ENCODE data around the gene SLC6A11. TPM values are rescaled to one million over a fixed set of nuclear protein-coding genes. Genes with fewer than 3 reads are reported as not detected.

SLC6A11 gene
- total RNA-seq, 1 donor, result not detected

GRCh38 chr3:10956986-10957385 is 141.0 kb downstream of the SLC6A11 start:
- H3K4me3 ChIP-seq (ENCODE audit: low read depth, low read length), result no peak overlapping the region
- TF ChIP-seq, protein P1, sequence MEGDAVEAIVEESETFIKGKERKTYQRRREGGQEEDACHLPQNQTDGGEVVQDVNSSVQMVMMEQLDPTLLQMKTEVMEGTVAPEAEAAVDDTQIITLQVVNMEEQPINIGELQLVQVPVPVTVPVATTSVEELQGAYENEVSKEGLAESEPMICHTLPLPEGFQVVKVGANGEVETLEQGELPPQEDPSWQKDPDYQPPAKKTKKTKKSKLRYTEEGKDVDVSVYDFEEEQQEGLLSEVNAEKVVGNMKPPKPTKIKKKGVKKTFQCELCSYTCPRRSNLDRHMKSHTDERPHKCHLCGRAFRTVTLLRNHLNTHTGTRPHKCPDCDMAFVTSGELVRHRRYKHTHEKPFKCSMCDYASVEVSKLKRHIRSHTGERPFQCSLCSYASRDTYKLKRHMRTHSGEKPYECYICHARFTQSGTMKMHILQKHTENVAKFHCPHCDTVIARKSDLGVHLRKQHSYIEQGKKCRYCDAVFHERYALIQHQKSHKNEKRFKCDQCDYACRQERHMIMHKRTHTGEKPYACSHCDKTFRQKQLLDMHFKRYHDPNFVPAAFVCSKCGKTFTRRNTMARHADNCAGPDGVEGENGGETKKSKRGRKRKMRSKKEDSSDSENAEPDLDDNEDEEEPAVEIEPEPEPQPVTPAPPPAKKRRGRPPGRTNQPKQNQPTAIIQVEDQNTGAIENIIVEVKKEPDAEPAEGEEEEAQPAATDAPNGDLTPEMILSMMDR (IDR thresholded peaks at IDR 0.05; ENCODE audit: insufficient read depth, low read depth, low read length), result no peak
- DNase-seq (ENCODE audit: low read depth), result no peak

- no peak for DNase-seq (ENCODE audit: low read depth)
- no peak overlapping the region for H3K4me3 ChIP-seq (ENCODE audit: low read depth, low read length)
- TF ChIP-seq, protein P1 (IDR thresholded peaks at IDR 0.05; ENCODE audit: insufficient read depth, low read depth, low read length), result no peak
Observed at GRCh38 chr3:10957976-10958749, 142.1 kb downstream of the SLC6A11 start.

- TF ChIP-seq, protein P1 (IDR thresholded peaks at IDR 0.05; ENCODE audit: insufficient read depth, low read depth, low read length), result no peak
- DNase-seq (ENCODE audit: low read depth), result no peak
- no peak overlapping the region for H3K4me3 ChIP-seq (ENCODE audit: low read depth, low read length)
Observed at GRCh38 chr3:10960255-10960654, 144.2 kb downstream of the SLC6A11 start.

DNA sequence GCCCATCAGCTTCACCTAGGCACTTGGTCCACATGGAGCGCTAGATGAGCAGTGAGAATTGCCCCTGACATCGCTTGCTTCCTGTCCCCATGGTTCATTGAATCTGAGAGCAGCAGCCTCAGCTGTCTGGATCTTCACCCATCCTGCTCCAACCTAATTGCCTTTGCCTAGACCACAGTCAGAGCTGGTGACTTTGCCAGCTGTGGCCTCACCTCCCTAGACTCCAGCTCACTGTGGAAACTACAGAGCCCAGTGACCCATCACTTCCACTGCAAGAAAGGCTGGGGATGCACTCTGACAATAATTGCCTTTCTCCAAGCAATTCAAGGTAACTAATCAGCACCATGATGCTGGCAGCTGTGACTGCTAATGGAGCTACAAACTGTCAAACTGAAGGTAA is 145.9 kb downstream of the SLC6A11 start:
- H3K4me3 ChIP-seq (ENCODE audit: low read depth, low read length), result no peak overlapping the region
- TF ChIP-seq, protein P1 (IDR thresholded peaks at IDR 0.05; ENCODE audit: insufficient read depth, low read depth, low read length), result no peak
- no peak for DNase-seq (ENCODE audit: low read depth)

DNA sequence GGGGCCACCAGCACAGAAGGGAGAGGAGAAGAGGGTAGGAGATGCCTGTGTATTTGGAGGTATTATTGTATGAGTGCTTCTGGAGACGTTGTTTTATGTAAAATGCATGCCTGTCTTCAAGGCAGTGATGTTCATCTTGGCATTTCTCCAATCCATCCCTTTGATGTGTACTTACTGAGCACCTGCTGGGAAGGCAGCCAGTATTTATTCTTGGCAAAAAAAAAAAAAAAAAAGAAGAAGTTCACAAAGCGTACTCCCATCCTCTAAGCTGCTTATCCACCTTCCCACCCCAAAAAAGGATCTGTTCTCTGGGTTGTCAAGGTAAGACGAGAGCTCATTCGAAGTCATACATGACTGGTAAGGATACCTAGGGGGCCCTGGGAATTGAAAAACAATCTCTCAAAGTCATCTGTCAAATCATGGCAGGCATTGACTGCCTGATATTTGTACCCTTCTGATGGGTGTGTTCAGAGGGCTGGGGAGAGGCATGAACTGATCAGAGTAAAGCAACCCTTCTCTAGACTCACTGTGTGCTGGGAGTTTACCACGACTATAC is 146.5 kb downstream of the SLC6A11 start:
- DNase-seq (ENCODE audit: low read depth), result no peak
- H3K4me3 ChIP-seq (ENCODE audit: low read depth, low read length), result no peak overlapping the region
- TF ChIP-seq, protein P1 (IDR thresholded peaks at IDR 0.05; ENCODE audit: insufficient read depth, low read depth, low read length), result no peak

DNA sequence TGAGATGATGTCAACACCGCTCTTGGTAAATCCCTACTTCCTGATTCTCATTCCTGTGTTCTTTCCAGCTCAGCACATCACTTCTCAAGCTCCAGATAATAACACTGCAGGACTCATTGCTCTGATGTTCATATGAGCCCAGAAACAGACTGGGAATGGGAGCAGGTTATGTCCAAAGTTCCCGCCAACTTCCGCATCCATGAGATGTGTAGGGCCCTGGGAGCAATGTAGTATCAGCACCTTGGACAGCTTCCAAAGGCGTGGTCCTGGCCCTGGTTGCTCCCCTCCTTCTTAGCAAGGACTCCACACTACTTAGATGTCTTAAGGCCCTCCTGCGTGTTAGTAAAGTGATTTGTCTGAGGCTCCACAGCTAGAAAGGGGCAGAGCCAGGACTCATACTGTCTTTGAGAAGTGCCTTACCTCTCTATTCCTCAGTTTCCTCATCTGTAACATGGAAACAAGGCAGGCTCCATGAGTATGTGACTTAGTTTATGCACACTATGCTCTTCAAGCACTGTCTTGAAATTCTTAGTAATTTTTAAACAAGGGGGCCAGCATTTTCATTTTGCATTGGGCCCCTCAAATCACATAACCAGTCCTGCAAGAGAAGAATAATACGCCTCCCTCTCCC is 148.6 kb downstream of the SLC6A11 start:
- TF ChIP-seq, protein P1 (IDR thresholded peaks at IDR 0.05; ENCODE audit: insufficient read depth, low read depth, low read length), result no peak
- H3K4me3 ChIP-seq (ENCODE audit: low read depth, low read length), result no peak overlapping the region
- DNase-seq (ENCODE audit: low read depth), result peak; percentile 13

Data from fibroblast of villous mesenchyme (primary cell).